ENCODE results near the gene KIF2A. TPM values are rescaled to one million over a fixed set of nuclear protein-coding genes. Genes with fewer than 3 reads are reported as not detected.

KIF2A gene
- total and polyA plus RNA-seq, 4 donors, result 3.8 to 17.5 (median 6.8) TPM

DNA sequence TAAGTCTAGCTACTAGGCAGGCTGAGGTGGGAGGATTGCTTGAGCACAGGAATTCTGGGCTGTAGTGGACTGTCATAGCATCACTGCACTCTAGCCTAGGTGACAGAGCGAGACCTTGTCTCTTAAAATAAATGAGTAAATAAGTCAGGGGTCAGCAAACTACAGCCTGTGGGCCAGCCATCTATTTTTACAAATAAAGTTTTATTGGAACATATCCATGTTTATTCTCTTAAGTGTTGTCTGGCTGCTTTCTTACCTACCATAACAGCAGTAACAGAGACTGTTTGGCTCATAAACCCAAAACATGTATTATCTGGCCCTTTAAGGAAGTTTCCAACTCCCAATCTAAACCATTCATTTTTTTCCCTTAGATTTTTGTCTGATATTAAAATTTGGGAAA lies 68.1 kb downstream of the KIF2A start:
- Histone ChIP-seq H3K9me3 (ENCODE audit: control insufficient read depth in 4 of 4, low read length in 3 of 4) (no peaks in the 10 kb centered on the region), H3K4me1 (ENCODE audit: control insufficient read depth in 4 of 4, insufficient read depth in 4 of 4, low read length in 3 of 4) (no peaks in the 10 kb centered on the region), H3K4me3 (ENCODE audit: low read depth in 1 of 3, low read length in 3 of 3) (no peak overlapping the region), H3K36me3 (ENCODE audit: control insufficient read depth in 4 of 4, insufficient read depth in 3 of 4, low read depth in 1 of 4, low read length in 3 of 4) (peaks cover 2 to 31% (median 18%) of the 10 kb centered on the region in 4 donors), H3K9ac (ENCODE audit: low read depth in 1 of 2, low read length in 2 of 2) (no peak overlapping the region), H3K27me3 (ENCODE audit: control insufficient read depth in 4 of 4, insufficient read depth in 4 of 4, low read length in 3 of 4) (no peaks in the 10 kb centered on the region), H3K27ac (ENCODE audit: low read depth in 1 of 2, low read length in 2 of 2) (no peak overlapping the region)
- WGBS, result 99% methylated on average over 1 of the region's 1 CpG
- TF ChIP-seq, protein P1, sequence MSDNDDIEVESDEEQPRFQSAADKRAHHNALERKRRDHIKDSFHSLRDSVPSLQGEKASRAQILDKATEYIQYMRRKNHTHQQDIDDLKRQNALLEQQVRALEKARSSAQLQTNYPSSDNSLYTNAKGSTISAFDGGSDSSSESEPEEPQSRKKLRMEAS (IDR thresholded peaks at IDR 0.05), result no peak
- TF ChIP-seq EGR1 (IDR thresholded peaks at IDR 0.05; ENCODE audit: low read depth in 2 of 2) (no peak), SP1 (IDR thresholded peaks at IDR 0.05) (no peak), YY1 (IDR thresholded peaks at IDR 0.05) (no peak), TAF1 (conservative IDR thresholded peaks at IDR 0.05) (no peak), FOXA1 (IDR thresholded peaks at IDR 0.05) (no peak), HNF4A (conservative IDR thresholded peaks at IDR 0.05) (no peak), RAD21 (IDR thresholded peaks at IDR 0.05) (no peak), GABPA (IDR thresholded peaks at IDR 0.05 in 1 of 2, conservative IDR thresholded peaks at IDR 0.05 in 1 of 2) (no peak), FOXA2 (IDR thresholded peaks at IDR 0.05) (no peak), NR2F2 (IDR thresholded peaks at IDR 0.05) (no peak), HNF4G (IDR thresholded peaks at IDR 0.05) (no peak), JUND (IDR thresholded peaks at IDR 0.05) (no peak), RXRA (IDR thresholded peaks at IDR 0.05) (no peak)
- TF ChIP-seq, protein P2, sequence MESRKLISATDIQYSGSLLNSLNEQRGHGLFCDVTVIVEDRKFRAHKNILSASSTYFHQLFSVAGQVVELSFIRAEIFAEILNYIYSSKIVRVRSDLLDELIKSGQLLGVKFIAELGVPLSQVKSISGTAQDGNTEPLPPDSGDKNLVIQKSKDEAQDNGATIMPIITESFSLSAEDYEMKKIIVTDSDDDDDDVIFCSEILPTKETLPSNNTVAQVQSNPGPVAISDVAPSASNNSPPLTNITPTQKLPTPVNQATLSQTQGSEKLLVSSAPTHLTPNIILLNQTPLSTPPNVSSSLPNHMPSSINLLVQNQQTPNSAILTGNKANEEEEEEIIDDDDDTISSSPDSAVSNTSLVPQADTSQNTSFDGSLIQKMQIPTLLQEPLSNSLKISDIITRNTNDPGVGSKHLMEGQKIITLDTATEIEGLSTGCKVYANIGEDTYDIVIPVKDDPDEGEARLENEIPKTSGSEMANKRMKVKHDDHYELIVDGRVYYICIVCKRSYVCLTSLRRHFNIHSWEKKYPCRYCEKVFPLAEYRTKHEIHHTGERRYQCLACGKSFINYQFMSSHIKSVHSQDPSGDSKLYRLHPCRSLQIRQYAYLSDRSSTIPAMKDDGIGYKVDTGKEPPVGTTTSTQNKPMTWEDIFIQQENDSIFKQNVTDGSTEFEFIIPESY (IDR thresholded peaks at IDR 0.05), result no peak
- TF ChIP-seq, protein P3, sequence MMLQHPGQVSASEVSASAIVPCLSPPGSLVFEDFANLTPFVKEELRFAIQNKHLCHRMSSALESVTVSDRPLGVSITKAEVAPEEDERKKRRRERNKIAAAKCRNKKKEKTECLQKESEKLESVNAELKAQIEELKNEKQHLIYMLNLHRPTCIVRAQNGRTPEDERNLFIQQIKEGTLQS (IDR thresholded peaks at IDR 0.05), result no peak
- TF ChIP-seq, protein P4, sequence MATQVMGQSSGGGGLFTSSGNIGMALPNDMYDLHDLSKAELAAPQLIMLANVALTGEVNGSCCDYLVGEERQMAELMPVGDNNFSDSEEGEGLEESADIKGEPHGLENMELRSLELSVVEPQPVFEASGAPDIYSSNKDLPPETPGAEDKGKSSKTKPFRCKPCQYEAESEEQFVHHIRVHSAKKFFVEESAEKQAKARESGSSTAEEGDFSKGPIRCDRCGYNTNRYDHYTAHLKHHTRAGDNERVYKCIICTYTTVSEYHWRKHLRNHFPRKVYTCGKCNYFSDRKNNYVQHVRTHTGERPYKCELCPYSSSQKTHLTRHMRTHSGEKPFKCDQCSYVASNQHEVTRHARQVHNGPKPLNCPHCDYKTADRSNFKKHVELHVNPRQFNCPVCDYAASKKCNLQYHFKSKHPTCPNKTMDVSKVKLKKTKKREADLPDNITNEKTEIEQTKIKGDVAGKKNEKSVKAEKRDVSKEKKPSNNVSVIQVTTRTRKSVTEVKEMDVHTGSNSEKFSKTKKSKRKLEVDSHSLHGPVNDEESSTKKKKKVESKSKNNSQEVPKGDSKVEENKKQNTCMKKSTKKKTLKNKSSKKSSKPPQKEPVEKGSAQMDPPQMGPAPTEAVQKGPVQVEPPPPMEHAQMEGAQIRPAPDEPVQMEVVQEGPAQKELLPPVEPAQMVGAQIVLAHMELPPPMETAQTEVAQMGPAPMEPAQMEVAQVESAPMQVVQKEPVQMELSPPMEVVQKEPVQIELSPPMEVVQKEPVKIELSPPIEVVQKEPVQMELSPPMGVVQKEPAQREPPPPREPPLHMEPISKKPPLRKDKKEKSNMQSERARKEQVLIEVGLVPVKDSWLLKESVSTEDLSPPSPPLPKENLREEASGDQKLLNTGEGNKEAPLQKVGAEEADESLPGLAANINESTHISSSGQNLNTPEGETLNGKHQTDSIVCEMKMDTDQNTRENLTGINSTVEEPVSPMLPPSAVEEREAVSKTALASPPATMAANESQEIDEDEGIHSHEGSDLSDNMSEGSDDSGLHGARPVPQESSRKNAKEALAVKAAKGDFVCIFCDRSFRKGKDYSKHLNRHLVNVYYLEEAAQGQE (IDR thresholded peaks at IDR 0.05), result no peak
- TF ChIP-seq, protein P5, sequence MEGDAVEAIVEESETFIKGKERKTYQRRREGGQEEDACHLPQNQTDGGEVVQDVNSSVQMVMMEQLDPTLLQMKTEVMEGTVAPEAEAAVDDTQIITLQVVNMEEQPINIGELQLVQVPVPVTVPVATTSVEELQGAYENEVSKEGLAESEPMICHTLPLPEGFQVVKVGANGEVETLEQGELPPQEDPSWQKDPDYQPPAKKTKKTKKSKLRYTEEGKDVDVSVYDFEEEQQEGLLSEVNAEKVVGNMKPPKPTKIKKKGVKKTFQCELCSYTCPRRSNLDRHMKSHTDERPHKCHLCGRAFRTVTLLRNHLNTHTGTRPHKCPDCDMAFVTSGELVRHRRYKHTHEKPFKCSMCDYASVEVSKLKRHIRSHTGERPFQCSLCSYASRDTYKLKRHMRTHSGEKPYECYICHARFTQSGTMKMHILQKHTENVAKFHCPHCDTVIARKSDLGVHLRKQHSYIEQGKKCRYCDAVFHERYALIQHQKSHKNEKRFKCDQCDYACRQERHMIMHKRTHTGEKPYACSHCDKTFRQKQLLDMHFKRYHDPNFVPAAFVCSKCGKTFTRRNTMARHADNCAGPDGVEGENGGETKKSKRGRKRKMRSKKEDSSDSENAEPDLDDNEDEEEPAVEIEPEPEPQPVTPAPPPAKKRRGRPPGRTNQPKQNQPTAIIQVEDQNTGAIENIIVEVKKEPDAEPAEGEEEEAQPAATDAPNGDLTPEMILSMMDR (IDR thresholded peaks at IDR 0.05; ENCODE audit: low read depth, low read length, missing input control), result no peak
- DNase-seq (ENCODE audit: low spot score), result no peak

Data from liver (tissue), 9 donors.